NCI-H2029 treated with DMSO at 0.1 percent for 48 hours (cell line): ENCODE measurements around the gene MESP2.

Experiments
- DNase-seq: peaks from one replicate; lab custom pipeline; 2025; lab: John Stamatoyannopoulos, UW

The MESP2 gene, protein sequence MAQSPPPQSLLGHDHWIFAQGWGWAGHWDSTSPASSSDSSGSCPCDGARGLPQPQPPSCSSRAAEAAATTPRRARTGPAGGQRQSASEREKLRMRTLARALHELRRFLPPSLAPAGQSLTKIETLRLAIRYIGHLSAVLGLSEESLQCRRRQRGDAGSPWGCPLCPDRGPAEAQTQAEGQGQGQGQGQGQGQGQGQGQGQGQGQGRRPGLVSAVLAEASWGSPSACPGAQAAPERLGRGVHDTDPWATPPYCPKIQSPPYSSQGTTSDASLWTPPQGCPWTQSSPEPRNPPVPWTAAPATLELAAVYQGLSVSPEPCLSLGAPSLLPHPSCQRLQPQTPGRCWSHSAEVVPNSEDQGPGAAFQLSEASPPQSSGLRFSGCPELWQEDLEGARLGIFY

DNA sequence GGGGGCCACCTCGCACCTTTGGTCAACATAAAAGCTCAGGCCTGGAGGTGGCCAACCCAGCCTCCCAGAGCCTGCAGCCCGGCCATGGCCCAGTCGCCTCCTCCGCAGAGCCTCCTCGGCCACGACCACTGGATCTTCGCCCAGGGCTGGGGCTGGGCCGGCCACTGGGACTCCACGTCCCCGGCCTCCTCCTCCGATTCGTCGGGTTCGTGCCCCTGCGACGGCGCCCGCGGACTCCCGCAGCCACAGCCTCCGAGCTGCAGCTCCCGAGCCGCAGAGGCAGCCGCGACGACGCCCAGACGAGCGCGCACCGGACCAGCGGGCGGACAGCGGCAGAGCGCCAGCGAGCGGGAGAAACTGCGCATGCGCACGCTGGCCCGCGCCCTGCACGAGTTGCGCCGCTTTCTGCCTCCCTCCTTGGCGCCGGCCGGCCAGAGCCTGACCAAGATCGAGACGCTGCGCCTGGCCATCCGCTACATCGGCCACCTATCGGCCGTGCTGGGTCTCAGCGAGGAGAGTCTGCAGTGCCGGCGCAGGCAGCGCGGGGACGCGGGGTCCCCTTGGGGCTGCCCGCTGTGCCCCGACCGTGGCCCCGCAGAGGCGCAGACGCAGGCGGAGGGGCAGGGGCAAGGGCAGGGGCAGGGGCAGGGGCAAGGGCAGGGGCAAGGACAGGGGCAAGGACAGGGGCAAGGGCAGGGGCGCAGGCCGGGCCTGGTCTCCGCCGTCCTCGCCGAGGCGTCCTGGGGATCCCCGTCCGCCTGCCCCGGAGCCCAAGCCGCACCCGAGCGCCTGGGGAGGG lies at the start of gene MESP2:
Gene MESP2, plus strand, starts transcription at position 59 of the 799 bp plus-strand sequence. Its CDS starts 26 bp downstream, at position 85.
- no peak for DNase-seq

DNA sequence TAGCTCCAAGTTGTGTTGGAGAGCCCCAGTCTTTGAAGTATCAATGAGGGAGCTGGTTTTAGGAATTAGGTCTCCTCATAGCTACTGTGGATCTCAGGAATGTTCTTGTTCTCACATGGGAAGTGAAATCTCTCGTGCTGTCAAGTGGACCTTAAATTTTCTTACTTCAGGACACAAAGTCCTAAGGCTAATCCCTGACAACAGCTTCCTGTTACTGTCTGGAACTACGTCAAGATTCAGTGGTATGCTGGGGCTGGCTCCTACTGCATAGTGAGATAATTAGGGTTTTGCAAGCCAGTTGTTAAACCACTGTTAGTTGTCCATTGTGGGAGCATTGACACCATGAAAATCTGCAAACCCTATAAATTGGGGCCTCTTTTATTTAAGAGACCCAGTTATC lies 47.9 kb upstream of the MESP2 start:
- DNase-seq = no peak

DNA sequence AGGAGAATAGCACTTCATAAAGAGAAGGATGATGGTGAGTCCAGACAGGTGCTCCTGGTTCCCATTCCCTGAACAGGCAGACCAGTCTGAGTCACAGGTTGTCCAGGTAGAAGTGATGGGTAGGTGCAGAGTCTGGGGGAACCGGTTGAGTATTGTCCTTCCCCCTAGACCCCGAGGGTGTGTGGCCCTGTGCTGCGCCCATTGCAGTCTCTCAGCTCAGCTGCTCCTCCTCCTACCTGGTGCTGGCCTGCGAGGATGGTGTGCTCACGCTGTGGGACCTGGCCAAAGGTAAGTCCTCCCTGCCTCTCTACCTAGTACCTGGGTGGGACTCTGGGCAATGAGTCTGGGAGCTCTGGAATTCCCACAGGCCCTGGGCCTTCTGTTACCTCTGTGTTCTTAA lies 44.9 kb upstream of the MESP2 start:
- DNase-seq = no peak

DNA sequence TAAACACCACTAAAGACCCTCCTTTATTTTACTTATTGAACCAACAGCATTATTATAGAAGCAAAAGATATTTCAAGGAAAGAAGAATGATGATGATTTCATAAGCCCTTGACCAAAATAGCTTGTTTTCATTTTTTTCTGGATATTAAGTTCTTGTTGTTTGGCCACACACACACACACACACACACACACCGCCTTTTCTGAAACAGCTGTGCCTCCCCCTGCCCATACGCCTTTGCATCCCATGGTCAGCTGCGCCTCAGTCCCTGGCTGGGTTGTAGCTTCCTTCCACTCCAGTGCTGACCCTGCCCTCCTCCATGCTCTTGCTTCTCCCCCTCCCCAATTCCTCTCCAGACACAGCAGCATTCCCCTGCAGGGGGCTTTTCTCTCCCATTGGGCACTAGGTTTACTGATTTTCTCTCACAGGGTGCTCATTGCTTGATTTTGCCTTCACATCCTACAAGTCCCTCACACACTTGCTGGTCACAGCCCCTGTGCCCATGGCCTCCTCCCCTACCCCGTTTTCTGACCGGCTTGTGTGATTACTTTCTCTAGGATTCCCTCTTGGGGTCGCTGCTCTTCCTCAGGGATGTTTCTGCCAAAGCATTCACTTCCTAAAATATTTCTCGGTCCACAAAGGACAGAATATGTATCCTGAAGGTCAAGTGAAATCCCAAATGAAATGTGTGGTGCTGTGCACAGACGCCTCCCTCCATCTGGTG lies 43.5 kb upstream of the MESP2 start:
- DNase-seq = no peak

DNA sequence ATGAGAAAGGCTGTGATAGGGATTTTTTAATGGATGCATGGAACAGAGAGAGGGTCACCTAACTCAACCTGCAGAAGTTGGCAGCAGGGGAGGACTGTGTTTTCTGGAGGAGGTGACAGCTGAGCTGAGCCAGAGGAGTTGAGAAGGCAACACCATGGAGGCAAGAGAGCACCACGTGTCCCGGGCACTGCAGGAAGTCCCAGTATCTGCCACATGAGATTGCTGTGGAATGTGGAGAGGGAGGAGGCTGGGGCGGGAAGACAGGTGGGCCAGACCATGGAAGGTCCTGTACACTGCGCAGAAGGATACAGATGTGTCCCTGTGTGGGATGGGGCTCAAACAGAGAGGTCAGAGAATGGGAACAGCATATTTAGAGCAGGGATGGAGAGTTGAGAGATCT lies 40.4 kb upstream of the MESP2 start:
- no peak for DNase-seq

DNA sequence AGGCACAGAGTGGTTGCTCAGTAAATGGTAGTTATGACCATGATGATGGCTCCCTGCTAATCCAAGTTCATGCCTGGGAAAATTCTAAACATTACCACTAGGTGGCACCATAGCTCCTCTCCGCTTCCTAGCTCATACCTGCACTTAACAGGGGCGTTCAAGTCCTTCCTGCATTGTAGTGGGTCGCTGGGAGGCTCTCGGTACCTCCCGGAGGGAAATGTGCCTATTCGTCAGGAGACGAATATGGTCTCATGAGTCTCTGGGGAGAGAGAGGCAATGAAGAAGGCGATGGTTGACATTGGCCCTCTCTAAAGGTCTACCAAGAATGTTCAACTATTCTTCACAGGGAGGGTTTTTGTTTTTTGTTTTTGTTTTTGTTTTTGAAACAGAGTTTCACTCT lies 36.0 kb upstream of the MESP2 start:
- DNase-seq = peak; percentile 22

DNA sequence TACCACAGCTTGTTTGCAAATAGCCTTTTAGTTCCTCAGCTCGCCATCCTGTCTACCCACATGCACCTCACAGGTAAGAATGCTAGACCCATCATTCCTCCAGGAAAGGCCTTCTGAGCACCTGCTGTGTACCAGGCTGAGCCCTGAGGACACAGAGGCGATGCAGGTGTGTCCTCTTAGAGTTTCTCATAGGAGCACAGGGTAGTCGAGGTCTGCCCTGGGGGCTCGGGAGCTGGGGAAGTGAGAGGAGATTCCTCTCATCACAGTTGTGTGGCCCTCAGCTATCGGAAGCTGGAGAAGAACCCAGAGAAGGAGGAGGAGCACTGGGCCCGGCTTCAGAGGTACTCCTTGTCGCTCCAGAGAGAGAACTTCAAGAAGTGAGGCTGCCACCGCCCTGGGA lies 33.1 kb upstream of the MESP2 start:
- no peak for DNase-seq

DNA sequence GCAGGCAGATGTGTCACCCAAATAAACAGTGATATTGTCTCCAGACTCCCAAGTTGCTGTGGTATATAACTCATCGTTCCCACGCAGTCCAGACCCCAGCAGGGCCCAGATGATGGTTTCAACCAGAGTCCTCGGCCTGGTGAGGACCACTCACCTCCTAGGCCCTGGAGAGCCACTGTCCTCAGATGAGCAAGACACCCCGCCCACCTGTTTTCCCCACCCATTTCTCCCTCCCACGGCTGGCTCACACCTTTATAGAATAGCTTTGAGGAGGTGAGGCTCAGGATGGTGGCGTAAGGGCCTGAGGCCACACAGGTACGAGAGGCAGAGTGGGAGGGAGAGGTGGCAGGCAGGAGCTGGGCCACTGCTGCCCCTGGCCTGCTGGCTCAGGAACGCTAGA lies 32.5 kb upstream of the MESP2 start:
- no peak for DNase-seq

DNA sequence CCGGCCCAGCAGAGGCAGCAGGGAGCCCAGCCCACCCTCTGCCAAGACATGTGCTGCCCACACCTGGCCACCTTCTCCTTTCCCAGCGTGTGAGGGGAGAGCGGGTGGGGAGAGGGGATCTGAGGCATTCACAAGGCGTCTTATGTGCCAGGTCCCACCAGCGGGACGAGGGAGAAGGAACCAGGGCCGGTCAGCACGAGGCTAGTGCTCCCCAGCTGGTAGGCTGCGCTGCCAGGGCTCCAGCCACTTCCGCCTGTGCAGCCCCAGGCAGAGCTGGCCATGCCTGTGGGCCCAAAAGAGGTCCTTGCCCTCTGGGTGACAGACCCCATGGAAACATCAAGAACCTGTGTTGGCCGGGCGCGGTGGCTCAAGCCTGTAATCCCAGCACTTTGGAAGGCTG lies 31.0 kb upstream of the MESP2 start:
- DNase-seq = no peak

DNA sequence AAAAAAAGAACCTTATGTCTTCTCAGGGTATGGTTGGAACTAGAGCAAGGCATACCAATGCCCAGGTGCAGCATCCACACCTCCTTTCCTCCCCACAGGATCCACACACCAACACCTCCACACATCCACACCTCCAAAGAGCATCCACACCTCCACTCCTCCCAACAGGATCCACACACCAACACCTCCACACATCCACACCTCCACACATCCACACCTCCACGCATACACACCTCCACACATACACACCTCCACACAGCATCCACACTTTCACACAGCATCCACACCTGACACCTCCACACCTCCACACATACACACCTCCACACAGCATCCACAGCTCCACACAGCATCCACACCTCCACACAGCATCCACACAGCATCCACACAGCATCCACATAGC lies 30.4 kb upstream of the MESP2 start:
- no peak for DNase-seq

DNA sequence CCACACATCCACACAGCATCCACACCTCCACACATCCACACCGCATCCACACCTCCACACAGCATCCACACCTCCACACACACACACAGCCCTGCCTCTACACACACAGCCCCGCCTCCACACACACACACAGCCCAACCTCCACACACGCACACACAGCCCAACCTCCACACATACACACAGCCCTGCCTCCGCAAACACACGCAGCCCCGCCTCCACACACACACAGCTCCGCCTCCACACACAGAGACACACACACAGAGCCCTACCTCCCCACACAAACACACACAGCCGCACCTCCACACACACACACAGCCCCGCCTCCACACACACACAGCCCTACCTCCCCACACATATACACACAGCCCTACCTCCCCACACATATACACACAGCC lies 29.7 kb upstream of the MESP2 start:
- DNase-seq = no peak

DNA sequence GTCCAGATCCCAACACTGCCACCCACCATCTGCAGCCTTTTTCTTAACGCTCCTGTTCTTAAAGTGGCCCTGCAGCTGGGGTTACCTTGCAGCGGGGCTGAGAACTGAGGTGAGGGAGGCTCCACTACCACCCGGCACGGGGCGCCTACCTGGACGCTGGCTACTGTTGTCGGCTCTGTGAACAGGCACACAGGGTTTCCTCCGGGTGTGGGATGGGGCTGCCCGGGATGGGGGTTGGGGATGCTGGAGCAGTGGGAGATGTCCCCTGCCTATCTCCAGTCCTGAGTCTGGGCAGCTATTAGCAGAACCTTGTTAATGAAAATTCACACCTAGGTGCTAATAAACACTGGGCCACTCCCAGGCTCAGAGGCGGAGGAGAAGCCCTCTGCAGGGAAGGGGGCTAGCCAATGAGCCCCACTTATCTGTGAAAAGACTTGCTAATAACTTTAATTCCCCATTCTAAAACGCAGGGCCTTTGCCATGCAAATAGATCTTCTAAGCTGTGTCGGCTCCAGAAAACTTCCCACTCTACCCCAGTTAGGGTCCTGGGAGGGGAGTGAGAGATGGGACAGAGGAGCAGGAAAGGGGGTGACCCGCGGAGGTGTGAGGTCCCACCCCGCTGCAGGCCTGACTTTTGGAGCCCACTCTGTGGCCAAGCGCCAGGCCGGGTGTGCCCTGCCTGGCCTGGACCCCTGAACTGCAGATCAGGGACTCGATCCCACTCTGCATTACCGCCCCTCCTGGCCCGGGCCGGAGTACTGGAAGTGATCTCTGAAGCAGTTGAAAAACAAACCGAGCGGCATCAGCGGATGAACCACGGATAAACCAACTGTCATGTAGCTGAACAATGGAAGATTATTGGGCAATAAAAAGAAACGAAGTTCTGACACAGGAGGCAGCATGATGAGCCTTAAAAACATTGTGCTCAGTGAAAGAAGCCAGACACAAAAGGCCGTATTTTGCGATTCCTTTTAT lies 28.1 kb upstream of the MESP2 start:
- no peak for DNase-seq

DNA sequence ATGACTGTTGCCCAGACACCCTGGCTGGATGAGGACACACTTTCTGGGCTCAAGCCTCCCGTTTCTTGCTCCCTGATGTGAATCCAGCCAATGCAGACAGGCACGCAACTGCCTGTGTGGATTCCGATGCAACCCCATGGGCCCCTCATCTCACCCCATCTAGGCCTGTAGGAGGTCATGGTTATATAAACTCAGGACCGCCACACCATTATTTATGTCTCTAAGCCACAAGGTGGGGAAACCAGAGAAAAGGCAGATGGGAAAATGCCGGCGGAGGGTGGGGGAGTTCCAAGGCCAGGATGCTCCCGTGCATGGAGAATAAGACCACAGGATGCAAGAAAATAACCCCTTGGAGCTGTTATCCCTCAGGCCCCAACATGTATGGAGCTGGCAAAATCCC lies 27.1 kb upstream of the MESP2 start:
- DNase-seq = no peak

DNA sequence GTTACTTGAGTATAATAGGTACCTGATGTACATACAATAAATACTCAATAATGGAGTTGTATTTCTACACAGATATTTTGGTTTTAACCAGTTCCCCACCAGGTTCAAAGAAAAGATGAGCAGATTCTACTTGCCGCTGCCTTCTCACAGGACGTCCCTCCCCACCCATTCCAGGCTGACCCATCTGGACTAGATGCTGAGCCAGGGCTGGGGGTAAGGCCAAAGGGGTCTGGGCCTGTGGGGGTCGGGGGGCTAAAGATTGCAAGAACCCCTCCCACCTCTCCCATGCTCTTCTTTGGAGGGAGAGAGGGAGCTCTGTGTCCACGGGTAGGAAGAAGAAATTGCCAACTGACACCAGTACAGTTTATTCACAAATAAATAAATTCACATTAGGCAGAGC lies 26.6 kb upstream of the MESP2 start:
- DNase-seq = no peak

DNA sequence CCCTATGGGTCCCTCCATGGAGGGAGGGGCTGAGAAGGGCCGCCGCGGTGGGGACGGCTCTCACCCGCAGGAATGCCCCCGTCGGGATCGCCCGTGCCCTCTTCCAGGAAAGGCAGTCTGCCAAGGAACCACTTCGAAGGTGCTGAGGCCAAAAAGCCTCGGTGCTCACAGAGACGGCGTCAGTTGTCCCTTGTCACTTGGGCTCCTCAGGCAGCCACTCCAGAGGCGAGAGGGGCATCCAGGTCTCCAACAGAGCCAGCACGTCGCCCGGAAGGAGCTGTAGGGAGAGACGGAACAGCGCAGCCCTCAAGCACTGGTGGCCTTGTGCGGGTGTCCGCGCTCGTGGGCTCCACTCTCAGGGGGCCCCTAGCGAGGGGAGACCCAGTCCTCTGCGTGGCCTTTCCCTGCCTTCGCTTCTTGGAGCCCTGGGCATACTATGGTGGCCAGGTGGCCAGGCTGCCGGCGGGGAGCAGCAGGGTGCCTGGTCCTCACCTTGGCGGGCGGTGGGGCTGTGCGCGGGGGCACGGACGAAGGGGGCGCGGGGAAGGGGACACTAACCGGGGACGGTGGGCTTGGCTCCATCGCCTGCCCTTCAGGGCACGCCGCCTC lies 26.1 kb upstream of the MESP2 start:
- no peak for DNase-seq

DNA sequence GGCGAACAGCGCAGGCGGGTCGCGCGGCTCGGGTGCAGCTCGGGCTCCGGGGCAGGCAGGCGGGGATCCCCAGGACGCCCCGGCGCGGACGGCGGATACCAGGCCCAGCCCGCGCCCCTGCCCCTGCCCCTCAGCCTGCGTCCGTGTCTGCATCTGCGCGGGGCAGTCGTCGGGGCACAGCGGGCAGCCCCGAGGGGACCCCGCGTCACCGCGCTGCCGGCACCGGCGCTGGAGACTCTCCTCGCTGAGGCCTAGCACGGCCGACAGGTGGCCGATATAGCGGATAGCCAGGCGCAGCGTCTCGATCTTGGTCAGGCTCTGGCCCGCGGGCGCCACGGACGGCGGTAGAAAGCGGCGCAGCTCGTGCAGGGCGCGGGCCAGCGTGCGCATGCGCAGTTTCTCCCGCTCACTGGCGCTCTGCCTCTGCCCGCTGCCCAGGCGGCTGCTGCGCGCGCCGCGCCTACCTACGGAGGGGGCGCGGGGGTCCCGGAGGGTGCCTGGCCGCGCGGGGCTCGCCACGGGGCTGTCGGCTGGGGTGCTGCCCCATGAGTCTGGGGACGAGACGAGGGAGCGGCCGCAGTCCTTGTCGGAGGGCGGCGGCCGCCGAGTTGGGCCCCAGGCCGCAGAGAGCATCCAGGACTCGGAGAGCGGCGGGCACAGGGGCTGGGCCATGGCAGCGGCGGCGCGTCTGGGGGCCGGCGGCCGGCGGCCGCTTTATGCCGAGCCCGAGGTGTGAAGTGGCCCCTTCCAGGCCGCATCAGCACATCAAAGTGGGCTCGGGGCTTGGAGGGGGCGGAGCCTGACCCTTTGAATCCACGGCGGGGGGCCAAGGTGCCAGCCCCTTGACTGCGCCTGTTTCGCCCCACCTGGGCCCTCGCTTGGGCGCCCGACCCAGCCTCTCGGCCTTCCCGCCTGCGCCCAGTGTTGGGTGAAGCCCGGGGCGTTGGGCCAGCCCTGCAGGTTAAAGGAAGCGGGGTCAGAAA lies 25.3 kb upstream of the MESP2 start, which contains the start of gene MESP1:
Gene MESP1, minus strand, starts transcription at position 690 of the 983 bp plus-strand sequence. Its CDS starts 18 bp downstream, at position 672.
- DNase-seq = peak; percentile 9

DNA sequence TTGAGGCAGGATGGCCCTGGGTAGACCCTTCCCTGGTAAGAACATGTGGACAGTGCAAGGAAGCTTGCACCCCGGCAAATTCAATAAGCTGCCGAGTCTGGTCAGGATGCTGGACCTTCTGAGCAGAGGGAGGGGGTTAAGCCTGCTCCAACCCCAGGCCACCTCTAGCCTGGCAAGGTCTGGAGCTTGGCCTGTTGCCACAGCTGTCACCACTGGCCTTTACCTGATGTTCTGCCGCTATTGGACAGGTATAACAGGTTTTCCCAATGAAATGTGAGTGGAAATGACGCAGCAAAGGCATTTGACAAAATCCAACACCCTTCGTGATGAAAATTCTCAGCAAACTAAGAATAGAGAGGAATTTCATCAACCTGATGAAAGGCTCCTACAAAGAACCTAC lies 24.4 kb upstream of the MESP2 start:
- DNase-seq = no peak

DNA sequence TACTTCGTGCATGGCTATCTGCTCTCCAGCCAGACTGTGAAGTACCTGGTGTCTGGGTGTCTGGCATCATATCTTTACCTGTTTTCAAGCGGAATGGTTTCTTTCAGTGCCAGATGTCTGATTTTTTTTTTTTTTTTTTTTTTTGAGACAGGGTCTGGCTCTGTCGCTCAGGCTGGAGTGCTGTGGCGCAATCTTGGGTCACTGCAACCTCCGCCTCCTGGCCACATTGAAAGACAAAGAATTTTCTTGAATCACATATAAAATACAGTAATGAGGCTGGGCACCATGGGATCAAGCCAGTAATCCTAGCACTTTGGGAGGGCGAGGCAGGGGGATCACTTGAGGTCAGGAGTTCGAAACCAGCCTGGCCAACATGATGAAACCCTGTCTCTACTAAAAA lies 22.3 kb upstream of the MESP2 start:
- DNase-seq = no peak

DNA sequence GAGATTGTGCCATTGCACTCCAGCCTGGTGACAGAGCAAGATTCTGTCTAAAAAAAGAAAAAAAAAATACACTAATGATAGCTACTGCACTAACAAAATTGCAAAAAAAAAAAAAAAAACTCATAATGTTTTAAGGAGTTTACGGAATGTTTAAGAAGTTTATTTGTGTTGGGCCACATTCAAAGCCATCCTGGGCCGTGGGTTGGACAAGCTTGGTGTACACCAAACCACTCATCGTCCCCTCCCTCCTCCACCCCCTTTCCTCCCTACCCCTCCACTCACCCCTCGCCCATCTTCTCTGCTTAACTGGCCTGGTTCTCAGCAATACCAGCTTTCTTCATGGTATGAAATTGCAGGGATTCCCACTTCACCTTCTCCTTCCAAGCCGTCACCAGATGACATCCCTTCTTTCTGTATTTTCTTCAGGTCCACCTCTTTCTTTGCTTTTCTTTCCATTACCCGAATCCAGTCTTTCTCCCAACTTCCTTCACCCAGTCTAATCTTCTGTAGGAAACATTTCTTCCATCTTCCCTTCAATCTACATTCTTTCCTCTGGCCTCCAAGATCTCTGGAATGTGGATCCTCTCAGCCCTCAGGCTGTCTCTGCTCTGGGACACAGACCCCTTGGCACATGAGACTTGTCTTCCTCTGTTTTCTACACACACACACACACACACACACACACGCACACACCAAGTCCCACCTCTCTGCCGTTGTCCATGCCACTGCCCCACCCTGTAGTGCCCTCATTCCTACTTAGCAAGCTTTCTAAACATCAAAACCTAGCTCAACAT lies 21.6 kb upstream of the MESP2 start:
- DNase-seq = no peak
